HEK293 (cell line): ENCODE measurements around the gene MAGI2.

Experiments used
- CTCF ChIA-PET: fragments of 350-600 bp; formaldehyde crosslinking; extraction: SDS; loops from one replicate; lab custom pipeline; 2021; ENCODE audit warnings: antibody characterized with exemption; lab: Yijun Ruan, JAX
- POLR2A ChIA-PET: fragments of 300-600 bp; formaldehyde crosslinking; extraction: SDS; loops from one replicate; lab custom pipeline; 2020; ENCODE audit warnings: antibody characterized with exemption, inconsistent platforms; lab: Yijun Ruan, JAX
- H3K27ac ChIP-seq: fragments of 200-500 bp; sonication (Bioruptor generic); 2 replicates; pipeline ENCODE4 v1.5.1; 2014; ENCODE audit warnings: low read depth, low read length, control low read depth, inconsistent platforms; ENCODE audit errors: extremely low read depth
- H3K36me3 ChIP-seq, 2 experiments: fragments of 200-500 bp in 1 of 2; sonication (Bioruptor generic) in 1 of 2; 1 replicate in 1 of 2; 2 replicates in 1 of 2; pipeline ENCODE4 v1.5.1; 2014 to 2017; ENCODE audit warnings: inconsistent platforms in 2 of 2, low read length in 2 of 2; ENCODE audit not compliant: control insufficient read depth in 2 of 2, insufficient read depth in 1 of 2
- H3K4me1 ChIP-seq: fragments of 200-500 bp; sonication (Bioruptor generic); 2 replicates; pipeline ENCODE4 v1.5.1; 2014; ENCODE audit warnings: mild to moderate bottlenecking, low read length, inconsistent platforms; ENCODE audit not compliant: control insufficient read depth, insufficient read depth
- H3K4me3 ChIP-seq: 2 replicates; pipeline ENCODE4 v1.5.1; 2011; ENCODE audit warnings: low read depth, mild to moderate bottlenecking, control low read depth, low read length, moderate library complexity
- H3K9me3 ChIP-seq: fragments of 200-500 bp; sonication (Bioruptor generic); 2 replicates; pipeline ENCODE4 v1.5.1; 2014; ENCODE audit warnings: low read depth, low read length, inconsistent platforms; ENCODE audit not compliant: control insufficient read depth, insufficient read depth
- GLIS2 ChIP-seq: fragments of 450-650 bp; formaldehyde crosslinking; IDR thresholded peaks from 2 replicates; pipeline ENCODE4 v1.5.1; 2016; ENCODE audit warnings: missing biosample characterization, missing genetic modification characterization
- HOXA7 ChIP-seq: sonication (generic); formaldehyde crosslinking; IDR thresholded peaks from 2 replicates; pipeline ENCODE4 v1.8.1; 2022; ENCODE audit warnings: missing genetic modification reagents, borderline replicate concordance
- HOXD13 ChIP-seq: sonication (generic); formaldehyde crosslinking; IDR thresholded peaks from 2 replicates; pipeline ENCODE4 v1.8.0; 2022; ENCODE audit warnings: missing genetic modification reagents, borderline replicate concordance
- INSM2 ChIP-seq: fragments of 450-650 bp; formaldehyde crosslinking; IDR thresholded peaks from 2 replicates; pipeline ENCODE4 v1.5.1; 2016; ENCODE audit warnings: missing biosample characterization, missing genetic modification characterization
- PRDM1 ChIP-seq: fragments of 450-650 bp; formaldehyde crosslinking; IDR thresholded peaks from 2 replicates; pipeline ENCODE4; 2016; ENCODE audit warnings: missing biosample characterization, missing genetic modification characterization
- SP7 ChIP-seq: fragments of 450-650 bp; formaldehyde crosslinking; IDR thresholded peaks from 2 replicates; pipeline ENCODE4 v1.5.1; 2016; ENCODE audit warnings: missing biosample characterization, missing genetic modification characterization
- TSHZ1 ChIP-seq: fragments of 450-650 bp; formaldehyde crosslinking; IDR thresholded peaks from 2 replicates; pipeline ENCODE4 v1.5.1; 2016; ENCODE audit warnings: missing biosample characterization, missing genetic modification characterization, borderline replicate concordance
- ZBTB7A ChIP-seq: fragments of 450-650 bp; formaldehyde crosslinking; IDR thresholded peaks from 2 replicates; pipeline ENCODE4 v1.5.1; 2016; ENCODE audit warnings: low read depth, missing biosample characterization, missing genetic modification characterization
- ZBTB8A ChIP-seq: fragments of 450-650 bp; formaldehyde crosslinking; IDR thresholded peaks from 2 replicates; pipeline ENCODE4 v1.5.1; 2016; ENCODE audit warnings: missing biosample characterization, missing genetic modification characterization
- ZNF10 ChIP-seq: fragments of 450-650 bp; formaldehyde crosslinking; IDR thresholded peaks from 2 replicates; pipeline ENCODE4 v1.5.1; 2017; ENCODE audit warnings: missing biosample characterization, missing genetic modification characterization
- ZNF112 ChIP-seq: fragments of 450-650 bp; formaldehyde crosslinking; IDR thresholded peaks from 2 replicates; pipeline ENCODE4 v1.5.0; 2017; ENCODE audit warnings: missing biosample characterization, missing genetic modification characterization
- ZNF121 ChIP-seq: fragments of 450-650 bp; formaldehyde crosslinking; IDR thresholded peaks from 2 replicates; pipeline ENCODE4 v1.5.1; 2016; ENCODE audit warnings: missing biosample characterization, missing genetic modification characterization
- ZNF155 ChIP-seq: fragments of 450-650 bp; formaldehyde crosslinking; IDR thresholded peaks from 2 replicates; pipeline ENCODE4 v1.5.1; 2016; ENCODE audit warnings: missing biosample characterization, missing genetic modification characterization
- ZNF211 ChIP-seq: fragments of 450-650 bp; formaldehyde crosslinking; IDR thresholded peaks from 2 replicates; pipeline ENCODE4 v1.5.1; 2016; ENCODE audit warnings: low read depth, missing biosample characterization, missing genetic modification characterization
- ZNF266 ChIP-seq: fragments of 450-650 bp; formaldehyde crosslinking; IDR thresholded peaks from 2 replicates; pipeline ENCODE4 v1.5.1; 2016; ENCODE audit warnings: missing biosample characterization, missing genetic modification characterization, low read depth
- ZNF398 ChIP-seq: fragments of 450-650 bp; formaldehyde crosslinking; IDR thresholded peaks from 2 replicates; pipeline ENCODE4 v1.5.1; 2017; ENCODE audit warnings: missing biosample characterization, missing genetic modification characterization
- ZNF473 ChIP-seq: fragments of 450-650 bp; formaldehyde crosslinking; IDR thresholded peaks from 2 replicates; pipeline ENCODE4 v1.5.1; 2017; ENCODE audit warnings: missing biosample characterization, missing genetic modification characterization
- ZNF621 ChIP-seq: fragments of 450-650 bp; formaldehyde crosslinking; IDR thresholded peaks from 2 replicates; pipeline ENCODE4 v1.5.1; 2017; ENCODE audit warnings: missing biosample characterization, missing genetic modification characterization
- ZNF660 ChIP-seq: fragments of 450-650 bp; IDR thresholded peaks from 2 replicates; pipeline ENCODE4 v1.5.1; 2018; ENCODE audit warnings: missing biosample characterization, mild to moderate bottlenecking, missing genetic modification characterization
- ZNF701 ChIP-seq: fragments of 450-650 bp; formaldehyde crosslinking; IDR thresholded peaks from 2 replicates; pipeline ENCODE4 v1.5.1; 2016; ENCODE audit warnings: missing biosample characterization, missing genetic modification characterization
- ZNF830 ChIP-seq: fragments of 450-650 bp; IDR thresholded peaks from 2 replicates; pipeline ENCODE4 v1.5.0; 2018; ENCODE audit warnings: missing biosample characterization, missing genetic modification characterization, low read depth, mild to moderate bottlenecking, moderate library complexity
- ZNF843 ChIP-seq: fragments of 450-650 bp; formaldehyde crosslinking; IDR thresholded peaks from 2 replicates; pipeline ENCODE4 v1.5.1; 2016; ENCODE audit warnings: missing biosample characterization, missing genetic modification characterization
- ZSCAN5A ChIP-seq: fragments of 450-650 bp; formaldehyde crosslinking; IDR thresholded peaks from 2 replicates; pipeline ENCODE4 v1.5.1; 2016; ENCODE audit warnings: missing biosample characterization, missing genetic modification characterization

The MAGI2 gene

GRCh38 chr7:79288655-79289054, 164.8 kb downstream of the MAGI2 start (continued):
- TF ChIP-seq ZBTB7A (tag by site-specific recombination) (no peak), ZNF10 (no peak), ZNF621 (tag by site-specific recombination) (no peak), GLIS2 (tag by site-specific recombination) (no peak), ZNF843 (no peak), TSHZ1 (tag by site-specific recombination) (no peak), INSM2 (no peak), ZNF660 (no peak), ZNF266 (tag by site-specific recombination) (no peak), ZNF211 (tag by site-specific recombination) (no peak)

- Histone ChIP-seq H3K27ac (no peak overlapping the region), H3K4me1 (no peaks in the 10 kb centered on the region), H3K4me3 (no peak overlapping the region)
- ChIA-PET CTCF (interaction anchor here (1.7 kb wide), 1 partner anchor 10 kb away, joined by 7 read pairs; no protein-coding TSS in a partner anchor), POLR2A (no interaction called here)
- TF ChIP-seq ZNF701 (tag by site-specific recombination) (no peak), ZNF473 (tag by site-specific recombination) (no peak), SP7 (tag by site-specific recombination) (no peak), ZNF843 (no peak), ZNF398 (tag by site-specific recombination) (no peak), ZNF121 (no peak), ZNF155 (tag by site-specific recombination) (no peak), HOXD13 (no peak), ZSCAN5A (tag by site-specific recombination) (no peak), ZBTB8A (tag by site-specific recombination) (no peak), ZNF112 (tag by site-specific recombination) (no peak), HOXA7 (CRISPR knock-in tag) (no peak), ZNF830 (tag by site-specific recombination) (no peak), PRDM1 (tag by site-specific recombination) (no peak)
- TF ChIP-seq, all 188 proteins: peak for 0
- no peaks in the 10 kb centered on the region for H3K9me3 ChIP-seq
- no peaks in the 10 kb centered on the region for H3K36me3 ChIP-seq
Measured at GRCh38 chr7:79287981-79288380, 165.5 kb downstream of the MAGI2 start.
